ENCODE measurements around the gene JMJD1C. TPM values are rescaled to one million over a fixed set of nuclear protein-coding genes. Genes with fewer than 3 reads are reported as not detected.

Gene JMJD1C
- total RNA-seq, 2 experiments from 2014 or later: 389 to 399 TPM

- Histone ChIP-seq H3K9me3 (ENCODE audit: control insufficient read depth in 1 of 2, insufficient read depth in 1 of 2, low read length in 2 of 2) (no peaks in the 10 kb centered on the region), H3K4me3 (ENCODE audit: low read length) (no peak overlapping the region), H3K36me3 (ENCODE audit: insufficient read depth, low read length) (no peaks in the 10 kb centered on the region), H3K27ac (ENCODE audit: low read depth in 1 of 2, low read length in 2 of 2) (no peak overlapping the region), H3K27me3 (ENCODE audit: control insufficient read depth in 1 of 2, insufficient read depth in 2 of 2, low read length in 2 of 2) (no peaks in the 10 kb centered on the region), H3K4me1 (ENCODE audit: insufficient read depth, low read length) (peaks cover 10% of the 10 kb centered on the region)
- no peak for TF ChIP-seq CTCF (IDR thresholded peaks at IDR 0.05)
- DNase-seq (no peak), ATAC-seq (ENCODE audit: poor library complexity) (no peak)
- Mint-ChIP-seq H3K27me3 (no peaks in the 10 kb centered on the region), H3K36me3 (ENCODE audit: low read depth) (peaks cover 43% of the 10 kb centered on the region), H3K4me3 (no peak overlapping the region), H3K9me3 (peaks cover 14% of the 10 kb centered on the region), H3K27ac (no peak overlapping the region), H3K4me1 (ENCODE audit: low read depth) (peaks cover 55% of the 10 kb centered on the region)
- intact Hi-C loops (cut with DNase I, micrococcal nuclease): no loop called here
- ChIA-PET POLR2A (no interaction called here), CTCF (no interaction called here)
These were observed 73.6 kb downstream of the JMJD1C start for GRCh38 chr10:63392224-63392623.

GRCh38 chr10:63391812-63392211 is 74.0 kb downstream of the JMJD1C start:
- peak in 1 of 14 experiments; percentile 33 for DNase-seq
- Histone ChIP-seq H3K27me3 (ENCODE audit: control insufficient read depth in 1 of 2, insufficient read depth in 2 of 2, low read length in 2 of 2) (no peaks in the 10 kb centered on the region), H3K9me3 (ENCODE audit: control insufficient read depth in 1 of 2, insufficient read depth in 1 of 2, low read length in 2 of 2) (no peaks in the 10 kb centered on the region), H3K27ac (ENCODE audit: low read depth in 1 of 2, low read length in 2 of 2) (no peak overlapping the region), H3K4me3 (ENCODE audit: low read length) (no peak overlapping the region), H3K4me1 (ENCODE audit: insufficient read depth, low read length) (peaks cover 10% of the 10 kb centered on the region), H3K36me3 (ENCODE audit: insufficient read depth, low read length) (no peaks in the 10 kb centered on the region)
- peaks cover 14% of the 10 kb centered on the region for H3K9me3 Mint-ChIP-seq
- ChIA-PET CTCF (no interaction called here), POLR2A (no interaction called here)
- peaks cover 43% of the 10 kb centered on the region for H3K36me3 Mint-ChIP-seq (ENCODE audit: low read depth)
- TF ChIP-seq CTCF (IDR thresholded peaks at IDR 0.05): no peak
- H3K4me3 Mint-ChIP-seq: no peak overlapping the region
- ATAC-seq (ENCODE audit: poor library complexity): no peak
- peaks cover 58% of the 10 kb centered on the region for H3K4me1 Mint-ChIP-seq (ENCODE audit: low read depth)
- no peaks in the 10 kb centered on the region for H3K27me3 Mint-ChIP-seq
- H3K27ac Mint-ChIP-seq: no peak overlapping the region
- intact Hi-C loops (cut with DNase I, micrococcal nuclease): no loop called here

GRCh38 chr10:63390521-63390920 is 75.3 kb downstream of the JMJD1C start:
- CTCF ChIA-PET: no interaction called here
- POLR2A ChIA-PET: interaction anchor here (0.7 kb wide), 1 partner anchor 75 kb away, joined by 3 read pairs; the partner anchor contains the start of gene JMJD1C
- ATAC-seq (ENCODE audit: poor library complexity) (no peak), DNase-seq (no peak)
- H3K36me3 Mint-ChIP-seq (ENCODE audit: low read depth): peaks cover 43% of the 10 kb centered on the region
- H3K27ac Mint-ChIP-seq: no peak overlapping the region
- no peaks in the 10 kb centered on the region for H3K9me3 ChIP-seq (ENCODE audit: control insufficient read depth in 1 of 2, insufficient read depth in 1 of 2, low read length in 2 of 2)
- TF ChIP-seq CTCF (IDR thresholded peaks at IDR 0.05): no peak
- no peak overlapping the region for H3K4me3 ChIP-seq (ENCODE audit: low read length)
- no peaks in the 10 kb centered on the region for H3K27me3 Mint-ChIP-seq
- no peaks in the 10 kb centered on the region for H3K36me3 ChIP-seq (ENCODE audit: insufficient read depth, low read length)
- H3K4me1 ChIP-seq (ENCODE audit: insufficient read depth, low read length): peaks cover 19% of the 10 kb centered on the region
- intact Hi-C loops (cut with DNase I, micrococcal nuclease): no loop called here
- peaks cover 14% of the 10 kb centered on the region for H3K9me3 Mint-ChIP-seq
- H3K4me1 Mint-ChIP-seq (ENCODE audit: low read depth): peaks cover 61% of the 10 kb centered on the region
- no peak overlapping the region for H3K27ac ChIP-seq (ENCODE audit: low read depth in 1 of 2, low read length in 2 of 2)
- no peaks in the 10 kb centered on the region for H3K27me3 ChIP-seq (ENCODE audit: control insufficient read depth in 1 of 2, insufficient read depth in 2 of 2, low read length in 2 of 2)
- H3K4me3 Mint-ChIP-seq: no peak overlapping the region

Measured in CD4-positive, alpha-beta T cell (primary cell).